Fibroblast of gingiva (primary cell): Measurements from ENCODE around the gene OCA2.
"Not testable (repeated sequence)": the region's sequence is repeated elsewhere in the genome, so short reads cannot be mapped to it uniquely, and the experiment has no call there.

Source experiments
- DNase-seq: peaks from one replicate; pipeline ENCODE4 v3.0.0-alpha.2; 2011; ENCODE audit warnings: low read depth

Gene OCA2

DNA sequence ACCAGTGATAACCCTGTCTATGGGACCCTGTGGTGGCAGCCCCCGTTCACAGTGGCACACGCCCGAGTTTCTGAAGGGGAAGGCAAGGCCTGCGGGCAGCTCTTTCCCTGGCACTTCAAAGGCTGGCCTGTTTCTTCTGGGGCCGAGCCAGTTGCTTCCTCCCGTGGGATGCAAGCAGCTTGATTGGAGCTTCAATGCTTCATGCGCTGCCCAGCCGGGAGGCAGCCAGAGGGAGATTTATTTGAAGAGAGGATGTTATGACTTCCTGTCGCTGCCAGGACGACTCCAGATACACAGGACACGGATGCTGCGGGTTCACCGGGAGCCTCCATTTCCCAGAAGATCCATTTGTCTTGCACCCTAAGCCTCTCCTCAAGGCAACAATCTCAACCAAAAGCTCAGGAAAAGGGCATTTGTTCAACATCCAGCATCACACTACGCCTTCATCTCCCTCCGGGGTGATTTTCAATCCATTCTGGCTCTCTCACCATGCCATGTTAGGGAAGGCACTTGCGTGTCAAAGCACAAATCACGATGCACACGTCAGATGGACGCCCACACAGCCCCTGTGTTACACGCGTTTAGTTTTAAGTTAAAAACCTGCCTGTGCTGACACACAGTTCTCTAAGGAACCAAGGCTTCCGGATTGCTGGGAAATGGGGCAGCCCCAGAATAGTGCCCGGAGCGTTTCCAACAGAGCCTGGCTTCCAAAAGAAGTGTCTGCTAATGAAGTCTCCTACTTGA, 330.2 kb downstream of the OCA2 start:
- DNase-seq = no peak

DNA sequence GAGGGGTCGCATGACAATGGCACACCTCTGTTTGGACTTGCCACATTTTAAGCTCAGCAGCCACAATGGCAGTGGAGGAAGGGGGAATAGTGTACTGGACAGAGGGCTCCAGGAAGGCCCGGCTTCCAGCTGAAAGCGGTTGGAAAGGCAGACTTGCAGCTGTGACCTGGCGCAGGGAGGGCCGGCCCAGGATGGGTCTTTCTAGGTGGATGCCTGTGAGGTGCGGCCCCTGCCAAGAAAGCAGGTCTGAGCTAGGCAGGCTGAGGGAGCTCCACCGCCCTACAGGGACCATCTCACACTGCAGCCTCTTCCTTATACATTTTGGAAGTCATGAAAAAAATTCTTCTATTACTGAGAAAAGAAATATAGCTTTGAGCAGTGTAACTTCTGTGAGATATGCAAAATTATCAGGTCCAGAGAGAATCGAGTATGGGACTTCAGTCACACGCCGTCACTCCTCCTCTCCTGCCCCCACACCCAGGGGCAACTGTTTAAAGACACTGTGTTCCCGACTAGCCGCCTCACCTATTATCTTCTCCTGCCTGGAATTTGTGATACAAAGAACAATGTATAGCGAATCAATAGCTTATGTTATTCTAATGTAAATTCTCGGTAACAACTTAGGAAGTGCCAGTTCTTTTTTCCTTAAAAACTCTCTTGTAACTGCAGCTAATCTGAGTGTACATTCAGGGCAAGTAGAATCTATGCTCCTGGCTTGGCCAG, 331.0 kb downstream of the OCA2 start:
- DNase-seq = no peak

DNA sequence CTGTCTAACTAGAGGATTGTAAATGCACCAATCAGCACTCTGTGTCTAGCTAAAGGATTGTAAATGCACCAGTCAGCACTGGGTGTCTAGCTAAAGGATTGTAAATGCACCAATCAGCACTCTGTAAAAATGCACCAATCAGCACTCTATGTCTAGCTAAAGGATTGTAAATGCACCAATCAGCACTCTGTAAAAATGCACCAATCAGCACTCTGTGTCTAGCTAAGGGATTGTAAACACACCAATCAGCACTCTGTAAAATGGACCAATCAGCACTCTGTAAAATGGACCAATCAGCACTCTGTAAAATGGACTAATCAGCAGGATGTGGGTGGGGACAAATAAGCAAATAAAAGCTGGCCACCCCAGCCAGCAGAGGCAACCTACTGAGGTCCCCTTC, 331.7 kb downstream of the OCA2 start:
- DNase-seq = not testable (repeated sequence)

DNA sequence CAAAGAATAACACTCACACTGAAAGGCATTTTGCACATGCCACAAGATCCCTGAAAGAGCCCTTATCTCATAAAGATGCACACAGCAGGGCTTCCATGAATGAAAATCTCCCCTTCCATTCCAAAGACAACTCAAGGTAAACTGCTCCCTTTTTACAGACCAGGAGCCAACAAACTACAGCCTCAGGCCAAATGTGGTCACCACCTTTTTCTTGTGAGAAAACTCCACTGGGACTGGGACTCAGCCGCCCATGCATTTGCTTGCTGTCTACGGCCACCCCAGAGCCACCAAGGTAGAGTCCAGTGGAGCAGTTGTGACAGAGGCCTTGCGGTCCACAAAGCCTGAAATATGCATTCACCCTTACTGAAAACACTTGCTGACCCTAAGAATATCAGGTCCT, 334.8 kb downstream of the OCA2 start:
- no peak for DNase-seq

DNA sequence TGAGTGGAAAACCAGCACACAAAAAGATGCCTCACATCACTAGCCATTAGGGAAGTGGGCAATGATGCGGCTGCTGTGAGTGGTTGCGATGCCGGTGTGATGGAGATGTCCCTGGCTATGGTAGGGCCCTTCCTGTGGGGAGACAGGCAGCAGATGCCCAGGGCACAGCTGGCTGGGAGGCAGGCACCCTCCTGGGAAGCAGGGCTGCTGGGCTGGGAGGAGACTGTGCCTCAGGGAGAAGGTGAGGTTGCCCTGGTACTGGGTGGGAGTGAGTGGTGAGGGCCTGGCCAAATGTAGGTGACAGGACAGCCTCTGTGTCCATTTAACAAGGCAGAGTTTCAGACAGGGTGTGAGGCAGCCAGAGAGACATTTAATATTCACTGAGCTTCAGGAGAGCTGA, 335.6 kb downstream of the OCA2 start:
- no peak for DNase-seq

DNA sequence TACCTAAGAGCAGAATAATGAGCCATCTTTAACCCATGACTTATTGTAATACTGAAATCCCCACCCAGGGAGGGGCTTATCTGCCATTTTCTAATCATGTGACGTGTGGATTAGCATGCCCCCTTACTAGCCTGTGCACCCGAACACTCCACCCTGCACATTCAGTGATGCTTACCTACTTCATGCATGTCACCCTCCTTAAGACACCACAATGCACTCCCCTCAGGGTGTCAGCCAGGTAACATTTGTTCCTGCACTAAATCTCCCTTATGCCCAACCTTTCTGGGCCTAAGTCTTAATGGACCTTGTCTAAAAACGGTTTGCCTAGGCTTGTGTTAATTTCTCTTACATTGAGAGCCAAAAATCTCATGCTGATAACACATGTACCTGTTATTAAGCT, 336.6 kb downstream of the OCA2 start:
- DNase-seq = no peak

DNA sequence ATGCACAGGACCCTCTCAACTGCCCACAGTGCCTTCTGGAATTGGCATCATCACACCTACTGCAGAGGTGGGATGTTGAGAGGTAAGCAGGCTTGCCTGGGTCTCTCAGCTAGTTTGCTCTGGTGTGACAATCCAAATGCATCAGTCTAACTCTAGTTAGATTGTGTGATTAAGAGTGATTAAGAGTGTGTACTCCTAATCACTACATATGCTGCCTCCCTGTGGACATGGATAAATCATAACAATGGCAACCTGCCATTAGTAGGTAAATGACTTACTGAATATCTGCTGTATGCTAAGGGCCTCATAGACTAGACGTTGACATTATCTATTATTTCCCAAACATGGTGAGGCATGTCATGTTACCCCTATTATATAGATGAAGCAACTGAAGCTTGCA, 342.1 kb downstream of the OCA2 start:
- no peak for DNase-seq

DNA sequence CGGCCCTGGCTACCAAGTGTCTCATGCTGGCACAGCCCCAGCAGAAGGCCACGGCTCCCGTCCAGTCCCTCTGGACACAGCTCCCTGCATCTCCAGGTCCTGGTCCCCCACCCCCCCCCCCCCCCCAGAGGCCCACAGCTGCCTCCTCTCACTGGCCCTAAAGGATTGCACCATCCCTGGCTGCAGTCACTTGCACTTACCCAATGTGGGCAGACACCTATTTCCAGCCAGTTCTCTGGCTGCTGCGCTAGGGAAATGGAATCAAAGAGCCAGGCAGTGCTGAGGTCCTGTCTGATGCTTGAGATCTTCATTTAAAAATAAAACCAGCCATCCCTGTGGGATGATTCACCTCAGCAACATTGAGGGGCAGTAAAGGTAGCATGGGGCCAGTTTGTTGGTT, 346.4 kb downstream of the OCA2 start:
- no peak for DNase-seq

DNA sequence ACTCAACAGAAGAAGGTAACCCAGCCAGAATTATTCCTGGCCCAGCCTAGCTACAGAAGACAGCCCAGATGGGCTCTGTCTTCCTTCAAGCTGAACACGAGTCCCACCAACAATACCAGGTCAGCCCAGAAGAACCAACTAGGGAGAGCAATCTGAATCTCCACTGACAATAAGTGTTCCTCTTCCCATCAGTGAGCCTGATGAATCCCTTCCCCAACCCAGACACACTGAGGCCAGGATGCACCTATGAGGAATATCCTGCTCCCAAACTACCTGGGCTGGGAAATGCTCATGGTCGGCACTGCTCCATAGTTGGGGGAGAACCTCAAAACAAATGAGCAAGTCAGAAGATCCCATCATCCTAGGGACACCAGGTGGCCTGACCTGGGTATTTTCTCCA, 351.1 kb downstream of the OCA2 start:
- no peak for DNase-seq

DNA sequence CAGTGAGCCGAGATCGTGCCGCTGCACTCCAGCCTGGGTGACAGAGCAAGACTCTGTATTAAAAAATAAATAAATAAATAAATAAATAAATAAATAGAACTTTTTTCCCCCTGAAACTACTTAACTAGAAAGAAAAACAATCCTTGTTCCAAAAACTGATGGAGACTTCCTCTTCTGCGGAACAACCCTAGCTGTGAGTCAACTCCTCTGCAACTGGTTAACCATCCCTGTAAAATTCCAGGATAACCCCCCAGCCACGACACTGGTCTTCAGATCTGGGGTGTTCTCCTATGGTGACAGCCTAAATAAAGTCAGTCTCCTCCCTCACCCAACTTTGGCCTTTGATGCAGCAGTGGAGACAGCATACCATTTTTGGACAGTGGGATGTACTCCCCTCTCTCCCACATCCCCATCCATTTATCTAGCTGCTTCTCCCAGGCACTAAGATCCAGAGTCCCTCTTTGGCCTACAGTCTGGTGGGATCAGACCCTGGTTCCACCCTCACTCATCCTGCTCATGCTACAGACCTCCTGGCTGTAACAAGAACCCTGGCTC, 352.6 kb downstream of the OCA2 start:
- DNase-seq = no peak

DNA sequence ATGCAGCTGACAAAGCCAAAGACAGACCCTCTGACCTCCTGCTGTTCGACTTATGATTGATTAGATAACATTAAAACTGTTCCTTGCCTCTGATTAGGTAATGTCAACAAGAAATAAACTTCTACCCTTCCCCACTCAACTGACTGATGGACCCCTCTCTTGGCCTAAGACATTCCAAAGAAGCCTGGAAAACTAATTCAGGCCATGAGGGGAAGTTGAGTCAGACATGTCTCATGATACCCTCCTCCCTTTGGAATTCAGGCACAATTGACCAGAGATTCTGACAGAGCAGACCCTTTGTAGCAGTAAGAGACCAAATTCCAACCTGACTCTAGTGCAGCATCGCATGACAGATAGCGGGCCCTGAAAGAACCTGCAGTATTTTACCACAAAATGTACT, 354.5 kb downstream of the OCA2 start:
- DNase-seq = no peak

DNA sequence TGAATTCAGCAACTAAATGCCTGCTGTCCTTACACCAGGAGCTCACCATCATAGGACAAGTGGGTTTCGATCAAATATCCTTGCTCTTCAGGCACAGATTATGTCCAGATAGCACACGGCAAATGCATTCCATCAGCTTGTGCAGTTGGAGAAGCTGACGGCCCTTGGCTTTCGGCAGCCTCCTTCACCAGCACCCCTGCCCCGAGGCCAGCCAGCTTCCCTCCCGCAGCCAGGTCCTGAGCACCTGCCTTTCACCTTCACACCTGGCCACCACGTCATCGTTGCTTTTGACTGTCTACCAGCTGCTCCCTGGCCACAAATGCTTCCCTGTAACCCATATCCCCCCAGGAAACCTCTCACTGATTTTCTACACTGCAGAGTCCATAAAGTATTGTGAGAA, 355.5 kb downstream of the OCA2 start:
- DNase-seq = no peak

DNA sequence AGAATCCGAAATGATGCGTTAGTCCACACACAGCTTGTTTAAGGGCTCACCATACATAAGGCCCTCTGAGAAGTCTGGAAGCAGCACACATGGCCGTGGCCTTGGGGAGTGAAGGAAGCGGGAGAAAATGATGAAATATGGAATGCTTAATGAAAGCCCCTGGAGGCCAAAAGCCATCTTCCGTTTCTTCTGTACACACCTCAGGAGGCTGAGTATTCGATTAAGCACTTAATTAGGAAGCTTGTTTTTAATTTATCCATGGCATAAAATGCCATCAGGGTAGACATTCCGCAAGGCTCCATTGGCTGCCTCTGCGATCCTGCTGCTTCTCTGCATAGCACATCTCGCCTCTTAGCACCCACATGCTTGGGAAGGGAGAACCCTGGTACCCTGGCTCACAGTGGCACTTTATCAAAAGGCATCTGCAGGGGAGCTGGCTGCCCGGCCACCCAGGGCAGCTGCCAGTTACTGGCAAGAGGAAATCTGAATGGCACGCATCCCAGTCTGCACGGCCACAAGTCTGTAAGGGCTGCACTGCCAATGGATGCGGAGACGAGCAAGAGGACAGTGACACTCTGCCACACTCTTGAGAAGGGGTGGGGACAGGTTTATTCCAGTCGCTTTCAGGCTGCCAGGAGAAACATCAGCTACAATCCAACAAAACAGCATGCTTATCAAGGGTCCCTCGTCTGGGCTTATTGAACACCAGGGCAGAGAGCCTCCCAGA, 356.2 kb downstream of the OCA2 start:
- DNase-seq = no peak

DNA sequence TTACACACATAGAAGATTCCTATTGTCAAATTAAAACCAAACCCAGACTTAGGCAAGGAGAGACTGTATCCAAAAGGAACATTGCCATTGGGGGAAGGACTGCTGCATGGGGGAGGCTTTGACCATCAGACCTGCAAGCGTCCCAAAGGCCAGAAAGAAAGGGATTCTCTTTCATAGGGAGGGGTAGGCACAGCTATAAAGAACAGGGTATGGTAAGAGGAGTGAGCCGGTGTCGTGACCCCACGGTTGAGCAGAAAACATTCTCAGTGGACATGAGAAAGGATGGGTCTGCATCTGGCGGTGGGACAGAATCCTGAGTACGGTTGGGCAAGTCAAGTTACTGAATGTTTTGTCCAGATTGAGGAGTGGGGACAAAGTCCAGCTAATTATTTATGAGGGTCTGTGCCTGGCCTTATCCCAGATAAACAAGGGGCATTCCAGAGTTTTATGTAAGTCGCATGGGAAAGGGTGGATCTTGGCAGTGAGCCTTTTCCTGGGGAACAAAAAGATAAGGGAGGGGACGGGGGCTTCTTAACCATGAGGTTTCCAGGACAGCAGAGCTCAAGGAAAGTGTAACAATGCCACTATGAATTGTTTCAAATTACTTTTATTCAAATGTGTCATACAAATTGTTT, 357.8 kb downstream of the OCA2 start:
- DNase-seq = no peak

DNA sequence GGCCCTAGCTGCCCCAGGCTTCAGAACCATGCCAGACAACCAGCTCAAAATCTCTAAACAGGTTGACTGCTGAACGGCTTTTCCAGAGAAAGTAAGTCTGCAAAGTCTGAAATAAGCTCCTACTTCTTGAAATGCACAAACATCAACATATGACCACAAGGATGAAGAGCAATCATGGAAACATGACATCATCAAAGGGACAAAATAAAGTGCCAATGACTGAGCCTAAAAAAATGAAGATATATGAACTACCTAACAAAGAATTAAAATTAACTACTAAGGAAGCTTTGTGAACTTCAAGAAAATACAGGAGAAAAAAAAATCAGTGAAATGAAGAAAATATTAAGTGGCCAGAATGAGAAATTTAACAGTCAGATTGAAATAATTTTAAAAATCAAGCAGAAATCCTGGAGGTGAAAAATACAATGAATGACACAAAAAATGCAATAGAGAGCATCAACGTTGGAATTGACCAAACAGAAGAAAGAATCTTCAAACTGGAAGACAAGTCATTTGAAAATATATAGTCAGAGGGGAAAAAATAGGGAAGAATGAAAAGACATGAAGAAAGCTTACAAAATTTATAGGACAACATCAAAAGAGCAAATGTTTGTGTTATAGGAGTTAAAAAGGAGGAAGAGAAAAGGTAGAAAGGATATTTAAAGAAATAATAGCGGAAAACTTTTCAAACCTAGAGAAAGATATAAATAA, 364.2 kb downstream of the OCA2 start:
- DNase-seq = no peak

DNA sequence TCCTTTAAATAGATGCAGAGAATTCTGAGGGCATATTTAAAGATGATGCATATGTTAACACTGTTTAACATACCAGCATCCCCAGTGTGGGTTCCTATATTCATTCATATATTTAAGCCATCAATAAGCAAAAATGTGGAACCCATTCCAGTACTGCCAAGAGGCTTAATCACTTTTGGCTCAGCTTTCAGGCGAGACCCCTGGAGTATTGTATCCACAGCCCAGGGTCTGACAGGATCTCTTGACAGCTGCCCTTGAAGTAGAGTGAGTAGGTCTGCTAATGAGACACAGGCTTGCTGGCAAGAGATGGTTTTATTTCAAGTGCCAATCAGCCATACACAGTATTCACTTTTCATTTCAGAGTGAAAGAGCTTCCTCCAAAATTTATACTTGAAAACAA, 367.3 kb downstream of the OCA2 start:
- DNase-seq = no peak

DNA sequence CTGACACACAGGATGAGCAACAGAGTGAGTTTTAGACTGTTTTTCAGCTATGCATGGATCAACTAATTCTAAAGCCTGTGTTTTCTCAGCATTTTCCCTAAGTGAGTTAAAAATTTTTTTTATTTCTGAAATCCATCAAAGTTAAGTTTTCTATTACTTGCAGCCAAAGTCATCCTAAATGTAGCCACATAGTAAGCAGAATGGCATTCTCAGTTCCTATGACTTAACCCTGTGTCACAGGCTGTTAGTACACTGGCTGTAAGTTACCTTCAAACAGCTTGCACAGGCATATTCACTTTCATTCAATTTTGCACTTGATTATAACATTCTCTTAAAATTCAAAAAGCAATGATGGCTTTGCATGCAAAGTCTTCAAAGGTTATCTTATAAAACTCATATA, 368.2 kb downstream of the OCA2 start:
- no peak for DNase-seq

DNA sequence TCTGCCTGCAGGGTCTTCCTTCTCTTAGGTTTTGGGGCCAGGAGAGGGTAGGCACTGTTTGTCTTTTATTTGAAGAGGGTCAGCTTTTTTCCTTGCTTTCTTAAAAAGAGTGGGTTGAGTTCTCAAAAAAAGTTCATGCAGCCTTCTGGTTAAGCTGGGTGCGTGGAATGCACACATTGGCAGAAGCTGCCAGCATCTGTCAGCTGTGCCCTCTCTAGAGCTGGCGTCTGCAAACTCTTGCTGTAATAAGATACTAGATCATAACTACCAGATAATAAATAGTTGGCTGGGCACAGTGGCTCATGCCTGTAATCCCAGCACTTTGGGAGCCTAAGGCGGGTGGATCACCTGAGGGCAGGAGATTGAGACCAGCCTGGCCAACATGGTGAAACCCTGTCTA, 373.4 kb downstream of the OCA2 start:
- DNase-seq = no peak

DNA sequence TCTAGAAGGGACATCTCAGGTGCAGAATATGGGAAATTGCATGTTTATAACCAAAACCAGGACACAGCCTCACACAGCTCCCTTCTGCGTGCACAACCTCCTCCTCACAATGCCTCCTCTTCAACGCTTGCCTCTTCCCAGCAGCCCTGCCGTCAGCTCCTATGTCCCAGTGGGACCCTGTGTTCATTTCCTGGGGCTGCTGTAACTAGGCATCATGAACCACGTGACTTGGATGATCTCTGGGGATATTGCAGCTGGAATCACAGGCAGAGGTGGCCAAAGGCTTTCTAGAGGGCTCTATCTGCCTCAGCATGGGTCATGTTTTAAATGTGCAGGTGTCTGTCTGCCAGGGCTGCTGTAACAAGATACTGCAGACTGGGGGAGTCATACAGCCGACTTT, 375.3 kb downstream of the OCA2 start:
- DNase-seq = no peak

DNA sequence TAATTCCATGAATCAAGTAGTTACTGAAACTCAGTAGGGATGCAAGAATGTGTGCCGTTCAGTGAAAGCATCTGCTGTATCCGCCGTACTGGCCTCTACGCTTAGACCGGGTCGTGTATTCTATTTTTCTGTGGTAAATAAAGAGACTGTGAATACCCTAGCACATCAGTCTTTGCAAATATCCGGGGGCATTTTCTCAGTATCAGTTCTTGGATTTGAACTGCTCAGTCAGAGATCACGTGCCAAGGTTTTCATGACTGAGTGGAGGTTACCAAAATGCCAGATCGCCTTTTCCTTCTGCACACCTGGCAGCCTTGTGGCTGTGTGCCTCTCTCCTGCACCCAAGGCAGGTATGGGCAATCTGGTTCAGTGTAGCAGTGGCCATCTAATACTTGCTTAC, 377.0 kb downstream of the OCA2 start:
- DNase-seq = no peak

DNA sequence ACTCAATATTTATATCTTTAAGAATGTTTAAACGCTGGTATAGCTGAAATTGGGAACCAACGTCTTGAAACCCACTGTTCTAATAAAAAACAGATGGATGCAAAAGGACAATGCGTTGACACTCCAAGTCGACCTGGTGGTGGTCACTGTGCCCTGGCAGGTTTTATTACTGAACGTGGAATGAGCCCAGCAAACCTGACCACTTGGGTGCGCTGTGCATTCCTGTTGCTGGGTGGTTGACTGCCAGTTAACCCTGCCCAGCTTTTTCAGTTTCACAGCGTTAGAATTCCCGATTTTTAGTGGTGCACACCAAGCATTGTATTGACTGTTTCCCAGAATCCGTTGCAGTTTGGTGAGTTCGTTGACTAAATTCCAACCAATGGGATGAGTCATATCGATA, 384.4 kb downstream of the OCA2 start:
- no peak for DNase-seq

DNA sequence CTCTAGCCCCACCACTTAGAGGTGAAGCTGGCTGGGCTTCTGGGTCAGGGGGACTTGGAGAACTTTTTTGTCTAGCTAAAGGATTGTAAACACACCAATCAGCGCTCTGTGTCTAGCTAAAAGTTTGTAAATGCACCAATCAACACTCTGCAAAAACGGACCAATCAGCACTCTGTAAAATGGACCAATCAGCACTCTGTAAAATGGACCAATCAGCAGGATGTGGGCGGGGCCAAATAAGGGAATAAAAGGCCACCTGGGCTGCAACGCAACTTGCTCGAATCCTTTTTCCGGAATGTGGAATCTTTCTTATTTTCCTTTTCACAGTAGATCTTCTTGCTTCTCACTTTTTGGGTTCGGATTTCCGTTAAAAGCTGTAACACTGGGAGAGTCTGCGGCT, 385.3 kb downstream of the OCA2 start:
- not testable (repeated sequence) for DNase-seq
